Loucy (cell line): ENCODE measurements around the gene AFAP1L1.

Experiments
- CTCF ChIP-seq: fragments of 200-600 bp; sonication (generic); conservative IDR thresholded peaks from 2 replicates; pipeline ENCODE4 v1.5.1; 2014; ENCODE audit warnings: mild to moderate bottlenecking, antibody characterized with exemption, low read length
- EZH2phosphoT487 ChIP-seq: fragments of 200-600 bp; IDR thresholded peaks from 2 replicates; pipeline ENCODE4 v1.6.1; 2018; ENCODE audit warnings: antibody characterized with exemption, mild to moderate bottlenecking, moderate library complexity, borderline replicate concordance

GRCh38 chr5:149274939-149275338 is 3.3 kb downstream of the AFAP1L1 start:
- no peak for TF ChIP-seq EZH2phosphoT487
- no peak for TF ChIP-seq CTCF
